ENCODE data around the gene PURB.

DNA sequence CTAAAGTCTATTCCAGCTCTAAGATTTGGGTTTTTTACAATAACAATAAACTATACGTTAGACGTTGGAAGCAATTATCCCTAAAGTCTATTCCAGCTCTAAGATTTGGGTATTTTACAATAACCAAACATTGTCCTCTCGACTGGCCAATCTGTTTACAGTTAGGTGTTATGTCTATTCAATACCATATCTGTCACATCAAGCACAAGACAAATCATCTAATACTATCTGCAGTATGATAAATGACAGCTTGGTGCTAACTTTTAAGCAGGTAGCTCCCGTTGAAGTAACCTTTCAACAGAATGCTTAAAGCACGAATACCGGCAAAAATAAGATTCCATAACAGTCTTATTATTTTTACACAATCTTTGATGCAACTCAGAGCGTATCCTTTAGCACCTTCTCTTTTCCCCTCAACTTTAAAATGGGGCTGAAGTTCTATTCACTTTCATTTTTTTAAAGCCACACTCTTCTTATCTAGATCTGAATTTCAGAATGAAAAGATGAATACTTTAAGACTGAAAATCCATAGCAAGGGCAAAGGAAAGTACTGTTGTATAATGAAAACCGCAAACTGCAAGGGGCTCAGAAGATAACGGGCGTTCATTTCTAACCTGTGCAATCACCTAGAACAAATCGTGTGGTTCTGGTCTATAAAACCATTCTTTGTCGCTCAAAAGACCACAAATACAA, 38.4 kb downstream of the PURB start:
- TF ChIP-seq, protein P1, sequence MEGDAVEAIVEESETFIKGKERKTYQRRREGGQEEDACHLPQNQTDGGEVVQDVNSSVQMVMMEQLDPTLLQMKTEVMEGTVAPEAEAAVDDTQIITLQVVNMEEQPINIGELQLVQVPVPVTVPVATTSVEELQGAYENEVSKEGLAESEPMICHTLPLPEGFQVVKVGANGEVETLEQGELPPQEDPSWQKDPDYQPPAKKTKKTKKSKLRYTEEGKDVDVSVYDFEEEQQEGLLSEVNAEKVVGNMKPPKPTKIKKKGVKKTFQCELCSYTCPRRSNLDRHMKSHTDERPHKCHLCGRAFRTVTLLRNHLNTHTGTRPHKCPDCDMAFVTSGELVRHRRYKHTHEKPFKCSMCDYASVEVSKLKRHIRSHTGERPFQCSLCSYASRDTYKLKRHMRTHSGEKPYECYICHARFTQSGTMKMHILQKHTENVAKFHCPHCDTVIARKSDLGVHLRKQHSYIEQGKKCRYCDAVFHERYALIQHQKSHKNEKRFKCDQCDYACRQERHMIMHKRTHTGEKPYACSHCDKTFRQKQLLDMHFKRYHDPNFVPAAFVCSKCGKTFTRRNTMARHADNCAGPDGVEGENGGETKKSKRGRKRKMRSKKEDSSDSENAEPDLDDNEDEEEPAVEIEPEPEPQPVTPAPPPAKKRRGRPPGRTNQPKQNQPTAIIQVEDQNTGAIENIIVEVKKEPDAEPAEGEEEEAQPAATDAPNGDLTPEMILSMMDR (IDR thresholded peaks at IDR 0.05; ENCODE audit: low read length), result no peak
- TF ChIP-seq EZH2phosphoT487 (IDR thresholded peaks at IDR 0.05; ENCODE audit: low read length), result no peak
